HG03045 (cell line): ENCODE measurements around the gene PDPN.

Source experiments
- ATAC-seq: cut with Tn5 transposase; IDR thresholded peaks from one replicate; pipeline ENCODE4 v1.9.1; 2021; ENCODE audit warnings: mild to moderate bottlenecking, moderate library complexity; ENCODE audit not compliant: unreplicated experiment

PDPN gene

GRCh38 chr1:13576926-13577325 lies 6.7 kb upstream of the PDPN start:
- ATAC-seq: no peak

GRCh38 chr1:13577846-13578245 lies 5.8 kb upstream of the PDPN start:
- ATAC-seq: no peak

GRCh38 chr1:13581446-13581845 lies 2.2 kb upstream of the PDPN start:
- no peak for ATAC-seq

GRCh38 chr1:13582713-13583443 lies 754 bp upstream of the PDPN start:
- no peak for ATAC-seq

DNA sequence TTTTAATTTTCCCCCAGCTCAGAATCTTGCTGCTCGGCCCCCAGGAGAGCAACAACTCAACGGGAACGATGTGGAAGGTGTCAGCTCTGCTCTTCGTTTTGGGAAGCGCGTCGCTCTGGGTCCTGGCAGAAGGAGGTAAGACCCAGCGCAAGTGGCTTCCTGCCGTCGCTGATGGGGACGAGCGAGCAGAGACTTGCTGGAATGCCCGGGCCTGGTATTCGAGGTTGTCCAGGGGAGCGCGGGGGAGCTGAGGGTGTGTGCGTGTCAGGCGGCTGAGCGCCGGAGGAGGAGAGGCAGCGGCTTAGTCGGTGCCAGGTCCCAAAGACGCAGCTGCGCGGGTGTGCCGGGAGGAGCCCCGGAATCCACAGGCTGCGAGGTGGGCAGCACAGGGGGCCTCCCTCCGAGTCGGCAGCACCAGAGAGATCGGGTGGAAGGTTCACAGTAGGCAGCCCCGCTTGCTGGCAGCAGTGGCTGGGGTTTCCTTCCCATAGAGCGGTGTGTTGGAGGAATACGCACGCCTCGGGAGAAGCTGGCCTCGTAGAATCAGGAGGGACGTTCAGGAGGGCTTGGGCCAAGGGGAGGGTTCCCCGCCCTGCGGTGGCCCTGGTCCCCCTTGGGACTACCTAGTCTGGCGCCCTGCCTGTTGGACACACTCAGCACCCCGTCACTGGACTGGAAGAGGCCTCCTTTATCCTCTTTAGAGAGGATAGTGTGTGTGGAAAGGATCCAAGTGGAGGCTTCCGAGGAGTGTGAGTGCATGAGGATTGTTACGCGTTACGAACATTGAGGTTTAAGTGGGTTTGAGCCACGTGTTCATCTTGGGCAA lies 547 bp downstream of the PDPN start:
- ATAC-seq: no peak

GRCh38 chr1:13584876-13585611 lies 1.4 kb downstream of the PDPN start:
- ATAC-seq: no peak

GRCh38 chr1:13585612-13585991 lies 2.0 kb downstream of the PDPN start:
- no peak for ATAC-seq

DNA sequence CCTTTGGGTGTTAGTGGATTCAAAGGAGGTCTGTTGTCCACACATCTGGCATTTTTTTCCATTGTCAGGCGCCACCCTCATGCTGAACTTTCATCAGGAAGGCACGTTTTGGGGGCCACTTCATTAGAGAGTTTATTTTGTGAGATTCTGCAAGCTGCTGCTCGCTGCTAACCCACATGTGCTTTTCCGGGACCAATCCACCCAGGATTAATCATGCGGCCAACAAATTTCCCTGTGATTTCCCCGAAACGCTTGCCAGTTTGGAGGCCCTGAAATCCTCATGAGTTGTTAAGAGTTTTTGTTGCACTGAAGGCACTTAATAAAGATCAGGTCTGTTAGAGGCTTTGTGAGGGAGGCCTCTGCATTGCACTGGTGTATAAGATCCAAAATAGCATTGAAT lies 2.4 kb downstream of the PDPN start:
- ATAC-seq: no peak

DNA sequence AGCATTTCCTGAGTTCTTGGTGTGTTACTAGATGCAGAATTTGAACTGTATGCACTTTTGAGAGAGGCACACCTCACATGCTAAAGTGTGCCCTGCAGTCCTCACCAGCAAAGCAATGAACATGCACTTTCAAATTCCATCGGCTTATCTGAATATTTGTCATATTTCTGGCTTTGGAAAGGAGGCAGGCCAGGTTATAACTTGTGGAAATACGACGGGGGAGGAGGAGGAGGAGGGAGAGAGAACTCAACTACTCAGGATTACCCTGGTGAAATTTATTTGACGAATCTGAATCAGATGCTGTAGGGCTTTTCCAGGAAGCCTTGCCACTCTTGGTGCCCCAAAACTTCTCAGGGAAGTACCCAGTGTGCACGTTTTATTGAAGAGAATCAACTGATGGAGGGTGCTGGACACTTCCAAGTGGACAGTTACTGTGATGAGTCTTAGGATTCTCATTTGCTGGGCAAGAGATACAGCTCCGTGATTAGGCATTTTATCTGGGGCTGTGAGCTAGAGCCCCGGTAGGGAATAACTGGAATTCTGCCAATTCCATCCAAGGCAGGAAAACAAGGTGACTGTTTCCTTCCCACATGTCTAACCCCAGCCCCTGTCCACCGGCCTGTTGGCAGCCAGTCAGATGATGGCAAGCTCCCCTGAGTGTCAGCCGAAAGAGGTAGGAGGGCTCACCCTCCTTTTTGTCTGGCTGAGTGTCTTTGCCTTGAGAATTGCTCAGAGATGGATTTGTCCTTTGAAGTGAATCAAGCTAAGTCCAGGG lies 3.8 kb downstream of the PDPN start:
- ATAC-seq: no peak

DNA sequence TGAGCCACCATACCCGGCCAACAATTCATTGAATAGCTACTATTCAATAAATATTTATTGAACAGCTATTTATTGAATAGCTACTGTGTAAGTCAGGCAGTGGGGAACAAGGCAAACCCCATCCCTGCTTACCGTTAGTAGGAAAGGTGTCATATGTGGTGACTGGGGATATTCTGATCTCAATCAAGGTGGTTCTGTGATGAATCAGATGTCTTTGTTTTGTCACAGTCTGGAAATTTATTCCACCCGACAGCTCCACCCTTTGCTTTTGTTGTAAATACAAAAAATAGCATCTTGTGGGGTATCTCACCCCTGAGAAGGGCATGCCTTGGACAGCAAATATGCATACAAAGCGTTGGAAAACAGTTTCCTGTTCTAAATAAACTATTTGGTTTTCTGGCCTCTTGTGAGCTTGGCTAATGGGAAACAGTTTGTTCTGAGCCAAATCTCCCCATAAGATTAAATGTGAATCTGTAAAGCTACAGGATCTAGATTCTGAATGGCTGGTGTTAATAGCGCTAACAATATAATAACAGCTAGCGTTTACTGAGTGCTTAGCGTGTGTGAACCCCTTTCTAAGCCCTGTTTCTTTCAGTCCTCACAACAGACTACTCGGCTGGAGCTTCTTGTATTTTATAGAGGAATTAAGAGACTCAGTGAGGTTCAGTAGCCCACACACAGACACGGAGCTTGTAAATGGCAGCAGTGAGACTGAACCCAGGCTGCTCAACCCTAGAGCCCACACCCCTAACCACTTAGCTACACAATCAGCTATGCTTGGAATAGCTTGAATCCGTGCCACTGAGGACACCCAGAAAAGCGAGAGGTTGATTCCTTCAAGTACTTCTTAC lies 5.5 kb downstream of the PDPN start:
- no peak for ATAC-seq

GRCh38 chr1:13590486-13590885 lies 6.9 kb downstream of the PDPN start:
- ATAC-seq: no peak

DNA sequence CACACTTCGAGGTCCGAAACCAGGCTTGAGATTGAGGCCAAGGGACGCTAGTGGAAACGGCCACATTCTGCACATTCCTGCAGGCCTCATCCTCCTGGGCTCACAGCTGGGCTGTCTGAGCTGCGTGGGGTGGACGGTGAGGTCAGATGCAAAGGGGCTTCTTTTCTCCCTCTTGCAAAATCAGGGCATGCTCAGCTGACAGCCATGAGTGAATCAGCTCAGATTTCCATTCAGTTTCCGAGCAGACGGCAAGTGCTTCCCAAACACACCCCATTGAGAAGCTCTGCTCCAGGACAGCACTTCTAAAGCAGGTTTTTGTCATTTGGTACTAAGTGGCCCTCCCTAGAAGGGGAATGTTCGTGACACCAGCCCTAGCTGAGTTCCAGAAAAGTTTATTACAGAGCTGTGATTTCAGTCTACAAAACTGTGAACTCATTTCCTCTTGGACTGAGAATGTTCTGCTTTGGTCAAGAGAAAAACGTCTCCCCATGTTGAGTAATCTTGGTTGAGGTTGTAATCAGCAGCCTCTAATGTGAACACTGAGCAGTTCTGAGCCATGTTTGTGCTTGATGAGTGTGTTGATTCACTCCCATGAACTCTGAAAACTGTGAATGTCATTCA lies 10.0 kb downstream of the PDPN start:
- ATAC-seq: no peak

DNA sequence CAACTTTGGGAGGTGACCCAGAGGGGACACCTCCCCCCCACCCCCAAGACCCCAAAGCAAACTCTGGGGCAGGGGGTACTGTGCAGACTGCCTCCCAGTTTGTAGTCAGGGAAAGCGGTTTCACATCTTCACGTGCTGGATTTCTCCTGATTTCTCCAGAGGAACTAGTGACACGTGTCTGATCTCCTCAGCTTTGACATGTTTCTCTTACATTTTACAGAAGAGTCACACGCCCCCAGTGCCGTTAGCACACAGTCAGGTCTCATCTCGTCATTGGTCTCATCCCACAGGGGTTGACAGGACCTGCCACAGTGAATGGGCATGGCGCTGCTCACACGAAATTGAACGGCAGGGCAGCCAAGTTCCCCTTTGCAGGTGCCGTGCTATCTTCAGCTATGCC lies 11.8 kb downstream of the PDPN start:
- ATAC-seq: no peak

DNA sequence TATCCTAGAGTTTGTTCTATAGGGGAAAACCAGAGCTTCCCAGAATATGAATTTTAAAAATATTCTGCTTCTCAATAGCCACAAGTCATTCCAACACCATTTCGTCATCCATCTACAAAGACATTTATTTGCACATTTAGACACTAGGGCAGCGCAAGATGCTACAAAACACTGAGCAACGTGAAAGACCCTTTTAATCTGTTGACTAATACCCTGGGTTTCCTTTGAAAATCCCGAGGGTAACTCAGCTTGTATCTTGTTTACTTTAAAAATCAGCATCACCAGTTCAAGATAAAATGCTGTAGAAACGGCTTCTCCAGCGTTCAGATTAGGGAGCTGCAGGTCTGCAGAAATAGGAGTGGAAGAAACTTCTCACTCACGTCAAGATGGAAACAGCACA lies 13.5 kb downstream of the PDPN start:
- ATAC-seq: no peak

DNA sequence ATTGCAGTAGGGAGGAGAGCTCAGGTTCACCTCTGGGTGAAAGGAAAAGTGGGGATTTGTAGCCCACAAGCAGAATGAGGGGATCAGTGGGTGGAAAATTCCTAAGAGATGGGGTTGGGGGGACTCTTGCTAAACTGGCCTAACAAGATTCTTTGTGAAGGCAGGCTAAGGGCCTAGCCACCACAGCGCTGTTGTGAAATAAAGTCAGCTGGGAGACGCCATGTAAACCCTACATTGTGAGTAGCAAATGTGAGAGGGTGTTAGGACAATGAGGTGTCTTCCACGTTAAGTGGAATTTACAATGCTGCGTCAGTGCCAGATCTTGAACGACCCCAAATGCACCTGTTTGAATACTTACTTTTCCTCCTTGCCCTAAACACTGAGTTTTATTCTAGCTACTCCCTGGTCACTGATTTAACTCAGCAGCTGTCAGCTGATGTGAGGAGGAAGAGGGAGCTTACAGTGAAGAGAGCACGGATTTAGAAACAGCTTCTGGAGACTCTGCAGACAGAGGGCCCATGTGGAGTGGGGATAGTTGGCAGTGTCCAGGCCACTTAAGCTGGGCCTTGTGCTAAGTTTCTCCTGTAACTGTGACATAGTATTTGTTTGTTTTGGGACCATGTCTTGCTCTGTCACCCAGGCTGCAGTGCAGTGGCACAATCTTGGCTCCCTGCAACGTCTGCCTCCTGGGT lies 17.3 kb downstream of the PDPN start:
- ATAC-seq: no peak

DNA sequence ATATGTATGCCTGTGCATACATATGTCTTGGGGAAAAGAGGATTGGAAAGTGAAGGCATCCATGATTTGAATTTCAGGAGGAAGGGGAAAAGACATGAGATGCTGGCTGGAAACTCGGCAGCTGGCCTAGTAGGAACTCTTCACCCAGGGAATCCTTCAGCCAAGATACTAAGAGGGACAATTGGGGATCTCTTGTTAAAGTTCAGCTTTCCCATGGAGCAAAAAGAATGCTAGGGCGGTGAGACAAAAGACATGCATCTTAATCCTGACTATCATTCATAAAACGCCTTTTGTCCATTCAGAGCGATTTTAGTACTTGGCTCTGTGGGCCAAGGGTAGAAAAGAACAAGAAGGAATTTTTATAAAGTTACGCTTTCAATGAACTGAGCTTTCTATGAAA lies 20.5 kb downstream of the PDPN start:
- no peak for ATAC-seq

DNA sequence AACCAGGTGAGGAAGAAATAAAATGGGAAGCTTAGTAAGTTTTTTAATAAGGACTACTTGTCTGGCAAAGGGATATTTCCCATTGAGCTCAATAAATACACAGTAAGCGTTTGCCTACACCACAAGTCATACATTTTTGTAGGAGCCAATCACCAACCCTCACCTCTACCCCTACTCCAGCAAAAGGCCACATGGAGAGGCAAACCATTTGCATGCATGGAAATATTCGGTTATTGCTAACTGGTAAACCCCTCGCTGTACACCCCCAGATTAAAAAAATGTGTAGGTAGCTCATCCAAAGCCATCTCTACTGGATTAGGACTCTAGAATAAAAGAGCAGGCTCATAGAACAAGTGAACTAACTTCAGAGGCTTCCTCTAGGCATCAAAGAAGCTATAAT lies 21.1 kb downstream of the PDPN start:
- no peak for ATAC-seq

- ATAC-seq: no peak
Observed at GRCh38 chr1:13605159-13605558, 21.5 kb downstream of the PDPN start.

DNA sequence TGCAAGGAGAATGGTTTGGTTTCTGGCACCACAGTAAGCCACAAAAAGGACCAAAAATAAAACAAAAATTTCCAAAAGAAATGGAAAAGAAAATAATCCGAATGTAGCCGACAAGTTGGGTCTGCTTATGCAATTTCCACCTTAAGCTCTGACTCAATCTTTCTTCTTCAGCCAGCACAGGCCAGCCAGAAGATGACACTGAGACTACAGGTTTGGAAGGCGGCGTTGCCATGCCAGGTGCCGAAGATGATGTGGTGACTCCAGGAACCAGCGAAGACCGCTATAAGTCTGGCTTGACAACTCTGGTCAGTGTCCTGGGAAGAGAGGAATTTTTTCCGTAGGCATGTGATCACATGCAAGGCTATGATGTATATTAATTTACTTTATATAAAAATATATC lies 23.4 kb downstream of the PDPN start:
- ATAC-seq: no peak
